ENCODE results near the gene DLX2. TPM values are rescaled to one million over a fixed set of nuclear protein-coding genes. Genes with fewer than 3 reads are reported as not detected.

Gene DLX2
- total and polyA plus RNA-seq, 10 of the 15 experiments (the other 5 are each of a cell fraction or from before 2014, with no cell fraction given) = 0.03 TPM; not detected in 9

- TF ChIP-seq BHLHE40 (IDR thresholded peaks at IDR 0.05; ENCODE audit: borderline replicate concordance in 1 of 2, low read depth in 2 of 2, low read length in 1 of 2) = no peak
- no peak for TF ChIP-seq FOXM1 (IDR thresholded peaks at IDR 0.05; ENCODE audit: low read depth, low read length)
- TF ChIP-seq CHD2 (IDR thresholded peaks at IDR 0.05; ENCODE audit: borderline replicate concordance, low read depth, low read length) = no peak
- TF ChIP-seq BCL11A (IDR thresholded peaks at IDR 0.05; ENCODE audit: low read depth, low read length) = no peak
- TF ChIP-seq IRF3 (IDR thresholded peaks at IDR 0.05) = no peak
- TF ChIP-seq MXI1 (IDR thresholded peaks at IDR 0.05; ENCODE audit: low read depth, low read length) = no peak
Measured at GRCh38 chr2:172093416-172094293, 9.0 kb downstream of the DLX2 start (continued).

- intact Hi-C loops (cut with micrococcal nuclease; ENCODE audit: unreplicated experiment) (no loop called here), in situ Hi-C loops (cut with MboI) (no loop called here)
- peaks cover 35 to 58% of the 10 kb centered on the region in 2 experiments for H3K27me3 ChIP-seq (replicated peaks in 1 of 2; ENCODE audit: control insufficient read depth in 2 of 2, insufficient read depth in 2 of 2, low read length in 1 of 2)
- DNase-seq (ENCODE audit: low read depth, low spot score) = no peak
- POLR2A ChIA-PET = interaction anchor here (0.7 kb wide), 1 partner anchor 216 kb away, joined by 3 read pairs; no protein-coding TSS in a partner anchor
- H2AFZ ChIP-seq (ENCODE audit: control insufficient read depth, low read depth, low read length) = no peak overlapping the region
- no peak for FAIRE-seq
- no peak overlapping the region for H3K4me2 ChIP-seq (ENCODE audit: control insufficient read depth, insufficient read depth)
- H3K4me1 ChIP-seq (ENCODE audit: control insufficient read depth, insufficient read depth, low read length) = peaks cover 13% of the 10 kb centered on the region
- SMC1A ChIA-PET (ENCODE audit: uncharacterized antibody, unreplicated experiment) = no interaction called here
- peaks cover 6% of the 10 kb centered on the region; the same call in 1 of the 2 replicates for H4K20me1 ChIP-seq (ENCODE audit: control insufficient read depth, insufficient read depth)
- no peaks in the 10 kb centered on the region for H3K9me3 ChIP-seq (replicated peaks; ENCODE audit: control insufficient read depth, insufficient read depth, low read length)
- 43% methylated on average over 18 of the region's 19 CpGs for WGBS (ENCODE audit: insufficient coverage, insufficient replicate concordance, low lambda C conversion rate, missing lambda C conversion rate)
- no peak for ATAC-seq
- no peak overlapping the region for H3K27ac ChIP-seq (ENCODE audit: control insufficient read depth, insufficient read depth)
- H3K36me3 ChIP-seq (ENCODE audit: control insufficient read depth in 2 of 2, insufficient read depth in 2 of 2, low read length in 1 of 2) = no peaks in the 10 kb centered on the region
- no peak overlapping the region for H3K4me3 ChIP-seq
- BruUV-seq (replicated peaks) = no TSS peak
- no peak overlapping the region for H3K9ac ChIP-seq (ENCODE audit: control insufficient read depth, insufficient read depth, low read length)
- no peak for TF ChIP-seq SUPT20H (IDR thresholded peaks at IDR 0.05; ENCODE audit: borderline replicate concordance, control insufficient read depth, low read depth, low read length)
- TF ChIP-seq USF1 (IDR thresholded peaks at IDR 0.05; ENCODE audit: borderline replicate concordance, extremely low read length, insufficient read depth, low read depth, low read length) = no peak
- no peak for TF ChIP-seq MEF2A (IDR thresholded peaks at IDR 0.05; ENCODE audit: insufficient read depth, low read depth, low read length)
- no peak for TF ChIP-seq BHLHE40 (IDR thresholded peaks at IDR 0.05; ENCODE audit: borderline replicate concordance in 1 of 2, low read depth in 2 of 2, low read length in 1 of 2)
- TF ChIP-seq CHD2 (IDR thresholded peaks at IDR 0.05; ENCODE audit: borderline replicate concordance, low read depth, low read length) = no peak
- no peak for TF ChIP-seq PBX3 (IDR thresholded peaks at IDR 0.05; ENCODE audit: insufficient replicate concordance, low read depth, low read length)
- no peak for TF ChIP-seq FOXK2 (IDR thresholded peaks at IDR 0.05)
- no peak for TF ChIP-seq BACH1 (IDR thresholded peaks at IDR 0.05; ENCODE audit: borderline replicate concordance)
- H3K79me2 ChIP-seq (ENCODE audit: control insufficient read depth, insufficient read depth, low read length) = no peaks in the 10 kb centered on the region
- CTCF ChIA-PET = interaction anchor here (0.8 kb wide), 1 partner anchor 10 kb away, joined by 3 read pairs; the partner anchor contains the start of gene DLX2
- RAD21 ChIA-PET (ENCODE audit: unreplicated experiment) = no interaction called here
Measured at GRCh38 chr2:172092716-172093415, 9.8 kb downstream of the DLX2 start.
